Keratinocyte (primary cell): ENCODE data around the gene RAI1. TPM values are rescaled to one million over a fixed set of nuclear protein-coding genes. Genes with fewer than 3 reads are reported as not detected.

Source experiments
- DNase-seq: peaks from one replicate; pipeline ENCODE4 v3.0.0-alpha.2; 2011; ENCODE audit warnings: low read depth, missing footprints, low spot score
- FAIRE-seq: peaks from 2 replicates; lab custom pipeline; 2011; peaks lifted over from hg19 to GRCh38; lab: Jason Lieb, UNC
- H2AFZ ChIP-seq: 2 replicates; pipeline ENCODE4 v1.6.0; 2012; ENCODE audit warnings: low read length, control low read depth, inconsistent platforms; ENCODE audit not compliant: control insufficient read depth
- H3K27ac ChIP-seq: 2 replicates; pipeline ENCODE4 v1.5.1; 2011; ENCODE audit warnings: low read length; ENCODE audit not compliant: control insufficient read depth, insufficient read depth
- H3K27me3 ChIP-seq: 3 replicates; pipeline ENCODE4 v1.6.0; 2011; ENCODE audit warnings: low read length; ENCODE audit not compliant: control insufficient read depth, insufficient read depth; ENCODE audit errors: extremely low read depth
- H3K36me3 ChIP-seq, 2 experiments: 2 replicates in 1 of 2; 3 replicates in 1 of 2; pipeline ENCODE4 v1.5.1; 2011; ENCODE audit warnings: low read length in 2 of 2, mild to moderate bottlenecking in 1 of 2; ENCODE audit not compliant: control insufficient read depth in 2 of 2, insufficient read depth in 2 of 2; ENCODE audit errors: extremely low read depth in 1 of 2
- H3K4me1 ChIP-seq: 3 replicates; pipeline ENCODE4 v1.5.1; 2011; ENCODE audit warnings: low read length; ENCODE audit not compliant: control insufficient read depth, insufficient read depth; ENCODE audit errors: extremely low read depth
- H3K4me2 ChIP-seq: 3 replicates; pipeline ENCODE4 v1.6.0; 2011; ENCODE audit warnings: low read depth, low read length; ENCODE audit not compliant: control insufficient read depth, insufficient read depth; ENCODE audit errors: extremely low read depth
- H3K4me3 ChIP-seq, 3 experiments: fragments of 200-600 bp in 1 of 3; sonication (generic) in 1 of 3; 2 replicates in 2 of 3; 3 replicates in 1 of 3; pipeline ENCODE4 v1.5.1; 2011 to 2016; ENCODE audit warnings: low read length in 3 of 3, mild to moderate bottlenecking in 3 of 3, control low read depth in 2 of 3, inconsistent platforms in 1 of 3, low read depth in 1 of 3, mixed read lengths in 1 of 3, mixed run types in 1 of 3, moderate library complexity in 1 of 3; ENCODE audit not compliant: control insufficient read depth in 2 of 3, insufficient read depth in 2 of 3; ENCODE audit errors: extremely low read depth in 1 of 3
- H3K79me2 ChIP-seq: 2 replicates; pipeline ENCODE4 v1.6.0; 2012; ENCODE audit warnings: low read length; ENCODE audit not compliant: control insufficient read depth, insufficient read depth
- H3K9ac ChIP-seq: 3 replicates; pipeline ENCODE4 v1.6.0; 2011; ENCODE audit warnings: low read length; ENCODE audit not compliant: control insufficient read depth, insufficient read depth; ENCODE audit errors: extremely low read depth
- H3K9me1 ChIP-seq: 3 replicates; pipeline ENCODE4 v1.6.0; 2011; ENCODE audit warnings: low read length; ENCODE audit not compliant: control insufficient read depth, insufficient read depth; ENCODE audit errors: extremely low read depth
- H3K9me3 ChIP-seq: 2 replicates; pipeline ENCODE4 v1.5.1; 2012; ENCODE audit warnings: low read depth, low read length; ENCODE audit not compliant: control insufficient read depth
- H4K20me1 ChIP-seq: 3 replicates; pipeline ENCODE4 v1.6.0; 2011; ENCODE audit warnings: low read length; ENCODE audit not compliant: control insufficient read depth, insufficient read depth; ENCODE audit errors: extremely low read depth
- EZH2 ChIP-seq: IDR thresholded peaks from one replicate; pipeline ENCODE4 v1.6.1; 2012; ENCODE audit warnings: inconsistent platforms, mild to moderate bottlenecking, low read length, moderate library complexity
- dilution Hi-C: fragments of 300-500 bp; cut with MboI; formaldehyde crosslinking; loops from one replicate; pipeline ENCODE4 v1.7.0; 2020; ENCODE audit warnings: low sequenced_read_pairs; ENCODE audit not compliant: extremely low pct_ligation_motif_present
- polyA plus RNA-seq, 5 experiments: library from polyadenylated mRNA; depleted of rRNA in 3 of 5; stranded (reverse) in 3 of 5; stranded (forward) in 1 of 5; unstranded in 1 of 5; fragments of >200 nt; gene quantifications; 1 replicate in 1 of 5; 2 replicates in 3 of 5; 3 replicates in 1 of 5; pipeline versions ENCODE4 v1.2.1 to v1.2.3, GENCODE V29; 2011 to 2012; ENCODE audit warnings: missing spikeins in 2 of 5, low read depth in 1 of 5, low replicate concordance in 1 of 5
- TF ChIP-seq, protein P1 (sequence below), 3 experiments: IDR thresholded peaks in 1 of 3; conservative IDR thresholded peaks in 1 of 3; optimal IDR thresholded peaks in 1 of 3; 2 replicates in 2 of 3; 3 replicates in 1 of 3; pipeline versions ENCODE3 to v1.5.1; 2011; ENCODE audit warnings: low read length in 3 of 3, mild to moderate bottlenecking in 3 of 3, moderate library complexity in 2 of 3, control low read depth in 1 of 3, inconsistent platforms in 1 of 3; ENCODE audit not compliant: insufficient read depth in 2 of 3; ENCODE audit errors: extremely low read depth in 1 of 3

The RAI1 gene
- polyA plus RNA-seq, 1 donor (not counting 4 experiments of a cell fraction or from before 2014, with no cell fraction given), result 2.6 TPM

DNA sequence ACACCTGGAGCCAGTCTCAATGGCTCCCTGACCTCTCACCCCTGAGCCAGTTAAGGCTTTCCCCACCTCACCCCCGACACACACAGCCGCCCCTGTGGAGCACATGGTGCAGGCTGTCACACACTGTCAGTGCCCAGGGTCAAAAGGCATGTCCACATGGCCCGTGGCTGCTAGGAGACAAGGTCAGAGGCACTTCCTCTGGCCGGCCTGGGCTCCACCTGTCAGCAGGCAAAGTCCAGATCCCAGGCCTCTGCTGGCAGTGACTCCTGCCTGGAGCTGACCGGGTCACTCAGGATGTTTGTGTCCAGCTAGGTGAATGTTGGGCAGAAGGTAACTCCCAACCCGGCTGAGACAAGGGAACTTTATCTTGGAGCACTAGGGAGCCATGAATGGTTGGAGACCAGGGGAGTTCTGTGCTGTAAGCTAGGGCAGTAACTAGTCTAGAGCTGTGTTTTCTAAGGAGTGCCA lies 149.5 kb downstream of the RAI1 start:
- DNase-seq, result no peak
- Histone ChIP-seq H3K9me1 (peaks cover 5% of the 10 kb centered on the region), H3K27me3 (no peaks in the 10 kb centered on the region), H2AFZ (no peak overlapping the region), H4K20me1 (peaks cover 32% of the 10 kb centered on the region), H3K4me2 (no peak overlapping the region), H3K9me3 (no peaks in the 10 kb centered on the region), H3K4me1 (peaks cover 43% of the 10 kb centered on the region), H3K27ac (no peak overlapping the region), H3K4me3 (no peak overlapping the region), H3K36me3 (peaks cover 18 to 41% of the 10 kb centered on the region in 2 experiments), H3K79me2 (peaks cover 91% of the 10 kb centered on the region), H3K9ac (no peak overlapping the region)
- FAIRE-seq, result no peak
- dilution Hi-C loops, result no loop called here
- TF ChIP-seq EZH2, result no peak
- TF ChIP-seq, protein P1, sequence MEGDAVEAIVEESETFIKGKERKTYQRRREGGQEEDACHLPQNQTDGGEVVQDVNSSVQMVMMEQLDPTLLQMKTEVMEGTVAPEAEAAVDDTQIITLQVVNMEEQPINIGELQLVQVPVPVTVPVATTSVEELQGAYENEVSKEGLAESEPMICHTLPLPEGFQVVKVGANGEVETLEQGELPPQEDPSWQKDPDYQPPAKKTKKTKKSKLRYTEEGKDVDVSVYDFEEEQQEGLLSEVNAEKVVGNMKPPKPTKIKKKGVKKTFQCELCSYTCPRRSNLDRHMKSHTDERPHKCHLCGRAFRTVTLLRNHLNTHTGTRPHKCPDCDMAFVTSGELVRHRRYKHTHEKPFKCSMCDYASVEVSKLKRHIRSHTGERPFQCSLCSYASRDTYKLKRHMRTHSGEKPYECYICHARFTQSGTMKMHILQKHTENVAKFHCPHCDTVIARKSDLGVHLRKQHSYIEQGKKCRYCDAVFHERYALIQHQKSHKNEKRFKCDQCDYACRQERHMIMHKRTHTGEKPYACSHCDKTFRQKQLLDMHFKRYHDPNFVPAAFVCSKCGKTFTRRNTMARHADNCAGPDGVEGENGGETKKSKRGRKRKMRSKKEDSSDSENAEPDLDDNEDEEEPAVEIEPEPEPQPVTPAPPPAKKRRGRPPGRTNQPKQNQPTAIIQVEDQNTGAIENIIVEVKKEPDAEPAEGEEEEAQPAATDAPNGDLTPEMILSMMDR (optimal IDR thresholded peaks at IDR 0.05 in 1 of 3, IDR thresholded peaks at IDR 0.05 in 1 of 3, conservative IDR thresholded peaks at IDR 0.05 in 1 of 3; ENCODE audit: extremely low read depth in 1 of 3, insufficient read depth in 2 of 3, low read length in 3 of 3), result no peak

DNA sequence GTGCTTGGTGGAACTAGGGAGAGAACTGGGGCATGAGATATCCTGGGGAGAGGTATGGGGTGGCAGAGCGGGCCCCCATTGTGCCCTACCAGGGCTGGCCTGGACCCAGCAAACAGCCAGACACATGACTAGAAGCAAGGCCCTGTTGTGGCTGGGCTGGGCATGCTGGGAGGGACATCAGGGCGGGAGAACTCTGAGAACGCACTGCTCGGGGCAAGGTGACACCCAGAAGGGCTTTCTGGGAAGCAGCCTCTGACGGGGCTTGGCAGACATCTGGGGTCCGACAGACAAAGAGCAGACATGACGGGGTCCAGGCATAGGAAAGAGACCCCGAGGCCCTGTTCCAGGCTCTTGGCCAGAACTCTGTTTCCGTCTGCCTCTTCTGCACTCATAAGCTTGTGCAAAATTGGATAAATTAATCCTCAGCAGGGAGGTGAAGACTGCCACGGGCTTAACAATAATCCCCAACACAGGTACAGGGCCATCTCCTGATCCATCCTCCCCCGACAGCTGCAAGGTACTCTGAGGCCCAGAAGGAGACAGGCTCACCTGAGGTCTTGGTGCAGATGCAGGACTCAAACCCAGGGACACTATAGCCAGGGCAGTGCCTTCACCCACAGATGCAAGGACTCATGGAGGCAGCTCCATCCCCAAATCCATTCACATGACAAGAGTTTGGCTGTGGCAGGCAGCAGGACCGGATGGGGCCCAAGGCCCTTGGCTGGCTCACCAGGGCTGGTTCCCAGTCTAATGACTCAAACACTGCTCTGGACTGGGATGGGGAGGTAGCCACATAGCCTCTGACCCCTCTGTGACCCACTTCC lies 150.2 kb downstream of the RAI1 start:
- H4K20me1 ChIP-seq, result peaks cover 32% of the 10 kb centered on the region
- dilution Hi-C loops, result no loop called here
- FAIRE-seq (no peak), DNase-seq (no peak)
- TF ChIP-seq, protein P1 (optimal IDR thresholded peaks at IDR 0.05 in 1 of 3, IDR thresholded peaks at IDR 0.05 in 1 of 3, conservative IDR thresholded peaks at IDR 0.05 in 1 of 3; ENCODE audit: extremely low read depth in 1 of 3, insufficient read depth in 2 of 3, low read length in 3 of 3), result no peak
- TF ChIP-seq EZH2, result no peak
- no peaks in the 10 kb centered on the region for H3K9me3 ChIP-seq
- peaks cover 5% of the 10 kb centered on the region for H3K9me1 ChIP-seq
- H3K4me1 ChIP-seq, result peaks cover 37% of the 10 kb centered on the region
- peak overlapping the region; percentile 9 for H3K9ac ChIP-seq
- no peaks in the 10 kb centered on the region for H3K27me3 ChIP-seq
- H3K79me2 ChIP-seq, result peaks cover 94% of the 10 kb centered on the region
- H2AFZ ChIP-seq, result no peak overlapping the region
- H3K4me3 ChIP-seq, result no peak overlapping the region
- no peak overlapping the region for H3K4me2 ChIP-seq
- H3K36me3 ChIP-seq, result peaks cover 18 to 41% of the 10 kb centered on the region in 2 experiments
- H3K27ac ChIP-seq, result no peak overlapping the region
